DOHH2 (cell line): ENCODE results near the gene CYP4F2.

ENCODE experiments used
- H3F3A ChIP-seq: fragments of 200-600 bp; sonication (generic), shearing (Covaris generic); 2 replicates; pipeline ENCODE4 v1.6.0; 2016; ENCODE audit warnings: antibody characterized with exemption, mild to moderate bottlenecking; ENCODE audit not compliant: control insufficient read depth, insufficient read depth
- H3K27ac ChIP-seq: fragments of 200-600 bp; sonication (generic); 2 replicates; pipeline ENCODE4 v1.5.1; 2014; ENCODE audit warnings: low read depth, mild to moderate bottlenecking, low read length, moderate library complexity
- H3K27me3 ChIP-seq: fragments of 200-600 bp; sonication (generic); 2 replicates; pipeline ENCODE4 v1.6.1; 2014; ENCODE audit warnings: mild to moderate bottlenecking, low read length, mixed read lengths; ENCODE audit not compliant: control insufficient read depth
- H3K36me3 ChIP-seq: fragments of 200-600 bp; sonication (generic); 2 replicates; pipeline ENCODE4 v1.6.1; 2014; ENCODE audit warnings: mild to moderate bottlenecking, low read length, moderate library complexity, mixed read lengths; ENCODE audit not compliant: control insufficient read depth
- H3K4me1 ChIP-seq: fragments of 200-600 bp; sonication (generic); 2 replicates; pipeline ENCODE4 v1.6.1; 2014; ENCODE audit warnings: mild to moderate bottlenecking, low read length, mixed read lengths; ENCODE audit not compliant: control insufficient read depth
- H3K4me2 ChIP-seq: fragments of 200-600 bp; sonication (generic); 2 replicates; pipeline ENCODE4 v1.6.0; 2014; ENCODE audit warnings: mild to moderate bottlenecking, low read length, moderate library complexity
- H3K4me3 ChIP-seq: fragments of 200-600 bp; sonication (generic); 2 replicates; pipeline ENCODE4 v1.5.1; 2014; ENCODE audit warnings: mild to moderate bottlenecking, low read length, mixed read lengths
- H3K79me2 ChIP-seq: fragments of 200-600 bp; sonication (generic); 2 replicates; pipeline ENCODE4 v1.6.1; 2014; ENCODE audit warnings: mild to moderate bottlenecking, low read length, mixed read lengths; ENCODE audit not compliant: control insufficient read depth
- H3K9me2 ChIP-seq: fragments of 200-600 bp; sonication (generic); replicated peaks from 2 replicates; pipeline ENCODE4 v1.6.1; 2014; ENCODE audit warnings: mild to moderate bottlenecking, low read length, mixed read lengths; ENCODE audit not compliant: control insufficient read depth
- H3K9me3 ChIP-seq: fragments of 200-600 bp; sonication (generic); 2 replicates; pipeline ENCODE4 v1.6.1; 2014; ENCODE audit warnings: antibody characterized with exemption, low read length, mixed read lengths; ENCODE audit not compliant: control insufficient read depth, insufficient read depth
- H4K20me1 ChIP-seq: fragments of 200-600 bp; sonication (generic); 2 replicates; pipeline ENCODE4 v1.6.0; 2014; ENCODE audit warnings: low read depth, mild to moderate bottlenecking, antibody characterized with exemption, low read length, moderate library complexity; ENCODE audit not compliant: control insufficient read depth, insufficient read depth
- CTCF ChIP-seq: fragments of 200-600 bp; sonication (generic); IDR thresholded peaks from one replicate; pipeline ENCODE4 v1.5.1; 2014; ENCODE audit warnings: antibody characterized with exemption, mild to moderate bottlenecking, low read depth, low read length; ENCODE audit not compliant: poor library complexity, severe bottlenecking
- EZH2phosphoT487 ChIP-seq: fragments of 200-600 bp; sonication (generic); IDR thresholded peaks from 2 replicates; pipeline ENCODE4 v1.6.1; 2017; ENCODE audit warnings: borderline replicate concordance, mild to moderate bottlenecking, antibody characterized with exemption, low read length, moderate library complexity, mixed read lengths

CYP4F2 gene

DNA sequence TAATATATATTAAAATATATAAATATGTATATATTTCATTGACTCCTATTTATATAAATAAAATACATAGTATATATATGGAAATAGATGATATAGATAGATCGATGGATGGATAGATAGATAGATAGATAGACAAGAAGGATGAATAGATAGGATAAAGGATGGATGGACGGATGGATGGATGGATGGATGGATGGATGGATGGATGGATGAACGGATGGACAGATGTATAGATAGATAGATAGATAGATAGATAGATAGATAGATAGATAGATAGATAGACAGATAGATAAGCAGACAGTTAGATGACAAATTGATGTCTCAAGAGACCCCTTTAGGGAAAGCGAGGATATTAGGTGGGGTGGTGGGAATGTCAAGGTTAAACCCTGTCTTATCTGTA is 21.4 kb upstream of the CYP4F2 start:
- Histone ChIP-seq H3K36me3 (no peaks in the 10 kb centered on the region), H4K20me1 (no peaks in the 10 kb centered on the region), H3K9me2 (no peaks in the 10 kb centered on the region), H3K27me3 (0 out of 2 replicates have a peak, but pooled peaks cover 1% of the 10 kb centered on the region), H3K4me1 (peaks cover 8% of the 10 kb centered on the region; the same call in 1 of the 2 replicates), H3K79me2 (no peaks in the 10 kb centered on the region), H3K27ac (no peak overlapping the region), H3K4me3 (no peak overlapping the region), H3K4me2 (no peak overlapping the region), H3F3A (no peaks in the 10 kb centered on the region), H3K9me3 (no peaks in the 10 kb centered on the region)
- TF ChIP-seq CTCF, result no peak
- no peak for TF ChIP-seq EZH2phosphoT487

DNA sequence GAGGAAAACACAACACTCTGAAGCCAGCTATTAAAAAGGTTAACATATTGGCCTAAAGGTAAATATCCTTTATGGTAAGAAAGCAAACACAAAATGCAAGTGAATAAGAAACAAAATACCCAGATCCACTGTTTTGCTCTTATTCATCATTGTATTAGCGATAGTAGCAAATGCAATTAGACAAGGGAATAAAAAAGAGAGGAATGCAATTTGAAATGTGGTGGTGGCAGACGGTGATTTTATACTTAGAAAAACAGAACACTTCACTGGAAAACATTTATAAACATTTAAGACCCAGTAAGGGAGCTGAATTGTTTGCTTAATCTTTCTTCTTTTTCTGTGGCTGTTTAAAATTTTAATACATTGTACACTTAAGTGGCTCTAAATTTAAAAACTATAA is 17.2 kb upstream of the CYP4F2 start:
- H3K27me3 ChIP-seq, result no peaks in the 10 kb centered on the region
- H3K27ac ChIP-seq, result no peak overlapping the region
- H3K9me3 ChIP-seq, result no peaks in the 10 kb centered on the region
- H3K36me3 ChIP-seq, result no peaks in the 10 kb centered on the region
- no peaks in the 10 kb centered on the region for H4K20me1 ChIP-seq
- no peaks in the 10 kb centered on the region for H3F3A ChIP-seq
- H3K4me1 ChIP-seq, result peaks cover 8% of the 10 kb centered on the region; the same call in 1 of the 2 replicates
- no peak overlapping the region for H3K4me3 ChIP-seq
- H3K9me2 ChIP-seq, result no peaks in the 10 kb centered on the region
- no peak overlapping the region for H3K4me2 ChIP-seq
- TF ChIP-seq CTCF (no peak), EZH2phosphoT487 (no peak)
- H3K79me2 ChIP-seq, result no peaks in the 10 kb centered on the region

DNA sequence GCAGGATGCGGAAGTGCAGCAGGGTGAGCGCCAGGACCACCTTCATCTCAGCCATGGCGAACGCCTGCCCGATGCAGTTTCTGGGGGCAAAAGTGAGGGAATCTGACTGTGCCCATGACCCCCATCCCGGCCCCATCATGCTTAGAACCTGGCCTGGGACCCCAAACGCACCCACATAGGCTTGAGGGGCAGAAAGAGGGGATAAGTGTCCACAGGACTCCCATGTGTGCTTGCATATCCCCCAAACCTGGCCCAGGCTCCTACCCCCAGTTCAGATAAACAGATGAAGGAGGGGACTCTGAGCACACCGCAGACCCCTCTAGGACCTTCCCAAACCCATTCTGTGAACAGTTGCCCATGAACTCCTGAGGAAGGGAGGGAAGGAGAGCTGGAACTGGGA is 16.0 kb upstream of the CYP4F2 start:
- no peaks in the 10 kb centered on the region for H3K36me3 ChIP-seq
- H3K4me2 ChIP-seq, result no peak overlapping the region
- no peak overlapping the region for H3K4me3 ChIP-seq
- no peaks in the 10 kb centered on the region for H4K20me1 ChIP-seq
- H3K79me2 ChIP-seq, result no peaks in the 10 kb centered on the region
- peaks cover 8% of the 10 kb centered on the region; the same call in 1 of the 2 replicates for H3K4me1 ChIP-seq
- H3K27ac ChIP-seq, result no peak overlapping the region
- 0 out of 2 replicates have a peak, but pooled peaks cover under 1% of the 10 kb centered on the region for H3K27me3 ChIP-seq
- TF ChIP-seq CTCF (no peak), EZH2phosphoT487 (no peak)
- no peaks in the 10 kb centered on the region for H3K9me2 ChIP-seq
- H3K9me3 ChIP-seq, result no peaks in the 10 kb centered on the region
- no peaks in the 10 kb centered on the region for H3F3A ChIP-seq
